ENCODE results near the gene NCAM2. TPM values are rescaled to one million over a fixed set of nuclear protein-coding genes. Genes with fewer than 3 reads are reported as not detected.

Gene NCAM2
- polyA plus RNA-seq, 4 donors = 0.65 to 1.7 TPM; not detected in 2

GRCh38 chr21:21003701-21004100, 5.5 kb downstream of the NCAM2 start:
- 30 to 55% (median 36%) methylated on average over 4 of the region's 4 CpGs for WGBS, 3 donors
- H3K9me3 ChIP-seq (ENCODE audit: control insufficient read depth in 2 of 2, insufficient read depth in 1 of 2, low read depth in 1 of 2, low read length in 1 of 2) = no peaks in the 10 kb centered on the region
- no peak overlapping the region for H3K27ac ChIP-seq (ENCODE audit: low read depth in 1 of 3, low read length in 2 of 3)
- H3K36me3 ChIP-seq (ENCODE audit: control insufficient read depth in 3 of 3, insufficient read depth in 2 of 3, low read depth in 1 of 3, low read length in 3 of 3) = no peaks in the 10 kb centered on the region
- H3K4me1 ChIP-seq (ENCODE audit: control insufficient read depth in 3 of 3, insufficient read depth in 2 of 3, low read depth in 1 of 3, low read length in 2 of 3) = no peaks in the 10 kb centered on the region
- H3K27me3 ChIP-seq (ENCODE audit: control insufficient read depth in 3 of 3, insufficient read depth in 3 of 3, low read length in 3 of 3) = peaks cover 0 to 2% (median 0%) of the 10 kb centered on the region in 3 donors
- FAIRE-seq (no peak), DNase-seq (no peak)
- H3K4me3 ChIP-seq (ENCODE audit: low read depth in 1 of 3, low read length in 3 of 3) = no peak overlapping the region

DNA sequence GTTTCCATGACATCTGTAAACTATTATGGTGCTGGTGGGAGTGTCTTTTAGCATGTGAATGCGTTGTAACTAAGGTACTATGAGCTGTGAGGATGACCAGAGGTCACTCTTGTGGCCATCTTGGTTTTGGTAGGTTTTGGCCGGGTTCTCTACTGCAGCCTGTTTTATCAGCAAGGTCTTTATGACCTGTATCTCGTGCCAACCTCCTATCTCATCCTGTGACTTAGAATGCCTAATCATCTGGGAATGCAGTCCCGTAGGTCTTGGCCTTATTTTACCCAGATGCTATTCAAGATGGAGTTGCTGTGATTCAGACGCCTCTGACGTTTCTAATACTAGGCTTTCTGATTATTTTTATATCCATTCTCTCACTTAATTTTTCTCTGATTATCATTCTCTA, 9.4 kb downstream of the NCAM2 start:
- 36 to 66% (median 53%) methylated on average over 6 of the region's 6 CpGs for WGBS, 3 donors
- FAIRE-seq (no peak), DNase-seq (no peak)
- no peaks in the 10 kb centered on the region for H3K36me3 ChIP-seq (ENCODE audit: control insufficient read depth in 3 of 3, insufficient read depth in 2 of 3, low read depth in 1 of 3, low read length in 3 of 3)
- H3K27ac ChIP-seq (ENCODE audit: low read depth in 1 of 3, low read length in 2 of 3) = no peak overlapping the region
- no peaks in the 10 kb centered on the region for H3K4me1 ChIP-seq (ENCODE audit: control insufficient read depth in 3 of 3, insufficient read depth in 2 of 3, low read depth in 1 of 3, low read length in 2 of 3)
- no peaks in the 10 kb centered on the region for H3K27me3 ChIP-seq (ENCODE audit: control insufficient read depth in 3 of 3, insufficient read depth in 3 of 3, low read length in 3 of 3)
- H3K9me3 ChIP-seq (ENCODE audit: control insufficient read depth in 2 of 2, insufficient read depth in 1 of 2, low read depth in 1 of 2, low read length in 1 of 2) = no peaks in the 10 kb centered on the region
- H3K4me3 ChIP-seq (ENCODE audit: low read depth in 1 of 3, low read length in 3 of 3) = no peak overlapping the region

DNA sequence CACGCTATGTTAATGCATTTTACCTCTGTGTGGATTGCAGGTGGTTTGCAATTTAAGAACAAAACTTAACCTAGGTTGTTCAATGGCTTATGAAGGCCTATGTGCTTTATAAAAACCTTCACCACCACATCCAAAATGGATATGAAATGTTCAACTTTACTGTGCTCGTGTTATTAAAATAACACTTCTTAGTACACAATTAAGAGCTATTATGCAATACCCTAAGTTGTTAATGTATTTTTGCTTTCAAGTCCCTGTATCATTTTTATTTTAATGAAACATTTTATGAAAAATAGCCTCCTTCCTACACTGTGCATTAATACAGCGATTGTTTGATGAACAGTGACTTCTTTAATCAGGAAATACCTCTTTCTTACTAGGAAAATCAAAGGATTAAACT, 12.0 kb downstream of the NCAM2 start:
- no peak overlapping the region for H3K4me3 ChIP-seq (ENCODE audit: low read depth in 1 of 3, low read length in 3 of 3)
- no peaks in the 10 kb centered on the region for H3K27me3 ChIP-seq (ENCODE audit: control insufficient read depth in 3 of 3, insufficient read depth in 3 of 3, low read length in 3 of 3)
- WGBS, 3 donors = 51 to 69% (median 55%) methylated on average over 3 of the region's 3 CpGs
- no peak overlapping the region for H3K27ac ChIP-seq (ENCODE audit: low read depth in 1 of 3, low read length in 2 of 3)
- FAIRE-seq (no peak), DNase-seq (no peak)
- no peaks in the 10 kb centered on the region for H3K36me3 ChIP-seq (ENCODE audit: control insufficient read depth in 3 of 3, insufficient read depth in 2 of 3, low read depth in 1 of 3, low read length in 3 of 3)
- no peaks in the 10 kb centered on the region for H3K4me1 ChIP-seq (ENCODE audit: control insufficient read depth in 3 of 3, insufficient read depth in 2 of 3, low read depth in 1 of 3, low read length in 2 of 3)
- H3K9me3 ChIP-seq (ENCODE audit: control insufficient read depth in 2 of 2, insufficient read depth in 1 of 2, low read depth in 1 of 2, low read length in 1 of 2) = no peaks in the 10 kb centered on the region

DNA sequence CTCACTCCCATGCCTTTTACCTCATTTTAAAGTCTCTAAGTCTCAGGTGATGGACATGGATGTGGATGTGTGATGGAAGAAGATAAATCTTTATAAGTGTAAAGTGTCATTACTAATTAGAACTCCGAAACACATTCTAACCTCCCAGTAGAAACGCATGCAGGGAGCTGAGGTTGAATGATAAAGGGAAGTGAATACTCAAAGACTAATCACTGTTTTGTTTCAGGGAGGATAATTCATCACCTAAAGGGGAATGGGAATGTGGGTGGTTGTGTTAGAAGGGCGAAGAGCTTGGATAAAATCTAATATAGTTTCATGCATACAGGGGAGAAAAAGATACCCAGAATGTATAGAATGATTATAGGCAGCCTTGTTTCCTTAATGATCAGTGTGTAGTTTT, 12.5 kb downstream of the NCAM2 start:
- Histone ChIP-seq H3K27me3 (ENCODE audit: control insufficient read depth in 3 of 3, insufficient read depth in 3 of 3, low read length in 3 of 3) (no peaks in the 10 kb centered on the region), H3K27ac (ENCODE audit: low read depth in 1 of 3, low read length in 2 of 3) (no peak overlapping the region), H3K9me3 (ENCODE audit: control insufficient read depth in 2 of 2, insufficient read depth in 1 of 2, low read depth in 1 of 2, low read length in 1 of 2) (no peaks in the 10 kb centered on the region), H3K4me1 (ENCODE audit: control insufficient read depth in 3 of 3, insufficient read depth in 2 of 3, low read depth in 1 of 3, low read length in 2 of 3) (no peaks in the 10 kb centered on the region), H3K4me3 (ENCODE audit: low read depth in 1 of 3, low read length in 3 of 3) (no peak overlapping the region), H3K36me3 (ENCODE audit: control insufficient read depth in 3 of 3, insufficient read depth in 2 of 3, low read depth in 1 of 3, low read length in 3 of 3) (no peaks in the 10 kb centered on the region)
- DNase-seq (no peak), FAIRE-seq (no peak)
- WGBS, 3 donors = 58 to 65% (median 61%) methylated on average over 3 of the region's 3 CpGs

DNA sequence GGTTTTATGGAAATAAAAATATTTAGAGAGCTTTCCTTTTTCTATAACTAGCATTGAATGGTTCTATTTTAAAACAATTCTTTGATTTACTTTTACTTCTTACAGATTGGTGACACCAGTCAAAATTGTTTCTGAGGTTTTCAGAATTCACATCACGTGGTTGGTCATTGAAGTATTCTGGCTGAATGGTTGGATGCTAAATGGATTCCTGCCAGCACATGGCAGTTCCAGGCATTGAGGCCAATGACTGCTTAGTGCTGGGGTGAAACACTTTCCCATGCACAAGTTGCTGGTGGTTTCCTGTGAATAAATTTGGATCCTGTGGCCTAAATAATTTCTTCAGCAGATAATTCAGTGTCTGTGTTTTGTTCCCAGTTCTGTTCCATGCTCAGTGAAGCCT, 20.6 kb downstream of the NCAM2 start:
- Histone ChIP-seq H3K9me3 (ENCODE audit: control insufficient read depth in 2 of 2, insufficient read depth in 1 of 2, low read depth in 1 of 2, low read length in 1 of 2) (no peaks in the 10 kb centered on the region), H3K27me3 (ENCODE audit: control insufficient read depth in 3 of 3, insufficient read depth in 3 of 3, low read length in 3 of 3) (no peaks in the 10 kb centered on the region), H3K4me1 (ENCODE audit: control insufficient read depth in 3 of 3, insufficient read depth in 2 of 3, low read depth in 1 of 3, low read length in 2 of 3) (no peaks in the 10 kb centered on the region), H3K27ac (ENCODE audit: low read depth in 1 of 3, low read length in 2 of 3) (no peak overlapping the region), H3K4me3 (ENCODE audit: low read depth in 1 of 3, low read length in 3 of 3) (no peak overlapping the region), H3K36me3 (ENCODE audit: control insufficient read depth in 3 of 3, insufficient read depth in 2 of 3, low read depth in 1 of 3, low read length in 3 of 3) (no peaks in the 10 kb centered on the region)
- DNase-seq (no peak), FAIRE-seq (no peak)
- 40 to 61% (median 48%) methylated on average over 1 of the region's 1 CpG for WGBS, 3 donors

DNA sequence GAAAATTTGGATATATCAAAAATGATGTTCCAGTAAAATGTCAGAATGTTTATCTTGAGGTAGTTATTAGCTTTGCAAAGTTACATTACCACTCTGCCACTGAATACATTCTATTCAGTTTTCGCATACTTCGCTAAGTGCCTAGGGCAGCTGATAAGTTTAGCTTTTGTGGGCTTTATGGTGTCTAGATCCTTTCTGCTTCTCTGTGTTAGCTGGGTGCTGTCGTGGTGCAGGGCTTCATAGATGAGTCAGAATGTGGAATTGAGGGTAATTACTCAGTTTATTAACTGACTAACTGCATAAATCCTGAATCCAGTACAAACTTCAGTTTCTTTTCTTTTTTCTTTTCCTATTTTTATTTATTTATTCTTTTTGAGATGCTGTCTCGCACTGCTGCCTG, 21.5 kb downstream of the NCAM2 start:
- Histone ChIP-seq H3K27ac (ENCODE audit: low read depth in 1 of 3, low read length in 2 of 3) (no peak overlapping the region), H3K4me1 (ENCODE audit: control insufficient read depth in 3 of 3, insufficient read depth in 2 of 3, low read depth in 1 of 3, low read length in 2 of 3) (no peaks in the 10 kb centered on the region), H3K27me3 (ENCODE audit: control insufficient read depth in 3 of 3, insufficient read depth in 3 of 3, low read length in 3 of 3) (no peaks in the 10 kb centered on the region), H3K9me3 (ENCODE audit: control insufficient read depth in 2 of 2, insufficient read depth in 1 of 2, low read depth in 1 of 2, low read length in 1 of 2) (no peaks in the 10 kb centered on the region), H3K36me3 (ENCODE audit: control insufficient read depth in 3 of 3, insufficient read depth in 2 of 3, low read depth in 1 of 3, low read length in 3 of 3) (no peaks in the 10 kb centered on the region), H3K4me3 (ENCODE audit: low read depth in 1 of 3, low read length in 3 of 3) (no peak overlapping the region)
- 71 to 82% (median 79%) methylated on average over 4 of the region's 4 CpGs for WGBS, 3 donors
- DNase-seq (no peak), FAIRE-seq (no peak)

GRCh38 chr21:21025742-21026141, 27.5 kb downstream of the NCAM2 start:
- Histone ChIP-seq H3K4me3 (ENCODE audit: low read depth in 1 of 3, low read length in 3 of 3) (no peak overlapping the region), H3K36me3 (ENCODE audit: control insufficient read depth in 3 of 3, insufficient read depth in 2 of 3, low read depth in 1 of 3, low read length in 3 of 3) (no peaks in the 10 kb centered on the region), H3K27me3 (ENCODE audit: control insufficient read depth in 3 of 3, insufficient read depth in 3 of 3, low read length in 3 of 3) (no peaks in the 10 kb centered on the region), H3K9me3 (ENCODE audit: control insufficient read depth in 2 of 2, insufficient read depth in 1 of 2, low read depth in 1 of 2, low read length in 1 of 2) (no peaks in the 10 kb centered on the region), H3K27ac (ENCODE audit: low read depth in 1 of 3, low read length in 2 of 3) (no peak overlapping the region), H3K4me1 (ENCODE audit: control insufficient read depth in 3 of 3, insufficient read depth in 2 of 3, low read depth in 1 of 3, low read length in 2 of 3) (no peaks in the 10 kb centered on the region)
- 74 to 85% (median 80%) methylated on average over 2 of the region's 2 CpGs for WGBS, 3 donors
- FAIRE-seq (no peak), DNase-seq (no peak)

DNA sequence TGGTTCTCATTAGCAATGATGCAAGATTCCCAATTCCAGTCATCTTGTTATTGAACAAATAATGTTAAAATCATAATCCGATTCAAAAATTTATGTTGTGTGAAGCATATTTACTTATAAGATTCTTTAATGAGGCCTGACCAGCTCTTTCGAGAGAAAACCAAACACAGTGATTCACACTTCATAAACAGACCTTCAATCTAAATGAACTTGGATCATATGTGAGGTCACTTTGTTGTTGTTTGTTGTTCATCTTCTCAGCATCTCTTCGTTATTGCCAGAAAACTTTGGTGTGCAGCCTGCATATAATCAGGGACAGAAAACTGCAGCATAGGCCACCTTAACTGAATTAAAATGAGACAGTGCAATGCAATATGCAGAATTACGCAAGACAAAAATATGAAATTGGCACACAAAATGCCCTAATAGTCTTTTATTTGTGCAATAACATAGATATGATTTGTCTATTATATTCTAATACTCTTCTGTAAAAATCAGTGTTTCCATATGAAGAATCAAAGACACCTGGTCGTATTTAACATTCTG, 30.1 kb downstream of the NCAM2 start:
- Histone ChIP-seq H3K9me3 (ENCODE audit: control insufficient read depth in 2 of 2, insufficient read depth in 1 of 2, low read depth in 1 of 2, low read length in 1 of 2) (no peaks in the 10 kb centered on the region), H3K27me3 (ENCODE audit: control insufficient read depth in 3 of 3, insufficient read depth in 3 of 3, low read length in 3 of 3) (no peaks in the 10 kb centered on the region), H3K4me3 (ENCODE audit: low read depth in 1 of 3, low read length in 3 of 3) (no peak overlapping the region), H3K36me3 (ENCODE audit: control insufficient read depth in 3 of 3, insufficient read depth in 2 of 3, low read depth in 1 of 3, low read length in 3 of 3) (no peaks in the 10 kb centered on the region), H3K4me1 (ENCODE audit: control insufficient read depth in 3 of 3, insufficient read depth in 2 of 3, low read depth in 1 of 3, low read length in 2 of 3) (no peaks in the 10 kb centered on the region), H3K27ac (ENCODE audit: low read depth in 1 of 3, low read length in 2 of 3) (no peak overlapping the region)
- FAIRE-seq (no peak), DNase-seq (no peak)
- WGBS, 3 donors = 62 to 70% (median 69%) methylated on average over 5 of the region's 5 CpGs

- H3K36me3 ChIP-seq (ENCODE audit: control insufficient read depth in 3 of 3, insufficient read depth in 2 of 3, low read depth in 1 of 3, low read length in 3 of 3) = no peaks in the 10 kb centered on the region
- FAIRE-seq (no peak), DNase-seq (no peak)
- no peaks in the 10 kb centered on the region for H3K4me1 ChIP-seq (ENCODE audit: control insufficient read depth in 3 of 3, insufficient read depth in 2 of 3, low read depth in 1 of 3, low read length in 2 of 3)
- H3K4me3 ChIP-seq (ENCODE audit: low read depth in 1 of 3, low read length in 3 of 3) = no peak overlapping the region
- no peaks in the 10 kb centered on the region for H3K9me3 ChIP-seq (ENCODE audit: control insufficient read depth in 2 of 2, insufficient read depth in 1 of 2, low read depth in 1 of 2, low read length in 1 of 2)
- 37 to 56% (median 48%) methylated on average over 2 of the region's 2 CpGs for WGBS, 3 donors
- H3K27me3 ChIP-seq (ENCODE audit: control insufficient read depth in 3 of 3, insufficient read depth in 3 of 3, low read length in 3 of 3) = no peaks in the 10 kb centered on the region
- H3K27ac ChIP-seq (ENCODE audit: low read depth in 1 of 3, low read length in 2 of 3) = no peak overlapping the region
Observed at GRCh38 chr21:21029164-21029563, 31.0 kb downstream of the NCAM2 start.

Measured in small intestine (tissue), 7 donors.